Ectodermal cell (in vitro differentiated cells): ENCODE data around the gene SNRPD3.
"Not testable (repeated sequence)": the region's sequence is repeated elsewhere in the genome, so short reads cannot be mapped to it uniquely, and the experiment has no call there.

Experiments
- H3K27ac ChIP-seq: 2 replicates; pipeline ENCODE4 v1.7.0; 2013; ENCODE audit warnings: mild to moderate bottlenecking, low read depth, low read length; ENCODE audit not compliant: insufficient read depth, poor library complexity, severe bottlenecking
- H3K27me3 ChIP-seq: 2 replicates; pipeline ENCODE4 v1.7.0; 2013; ENCODE audit warnings: mild to moderate bottlenecking, low read length; ENCODE audit not compliant: insufficient read depth, control insufficient read depth, poor library complexity, severe bottlenecking
- H3K36me3 ChIP-seq: one replicate; pipeline ENCODE4 v1.7.0; 2013; ENCODE audit warnings: low read length; ENCODE audit not compliant: control insufficient read depth, insufficient read depth
- H3K4me1 ChIP-seq: one replicate; pipeline ENCODE4 v1.7.0; 2013; ENCODE audit warnings: low read length; ENCODE audit not compliant: control insufficient read depth, insufficient read depth
- H3K4me3 ChIP-seq: 2 replicates; pipeline ENCODE4 v1.7.0; 2013; ENCODE audit warnings: low read depth, low read length, control low read depth; ENCODE audit not compliant: insufficient read depth
- H3K9me3 ChIP-seq: 2 replicates; pipeline ENCODE4 v1.7.0; 2013; ENCODE audit warnings: mild to moderate bottlenecking, low read length, moderate library complexity; ENCODE audit not compliant: control insufficient read depth
- WGBS, 2 experiments: methylation state at CpG; one replicate each; pipeline ENCODE4 v1.1.7; 2013; ENCODE audit warnings: missing lambda C conversion rate in 2 of 2; 5-methylcytosine and 5-hydroxymethylcytosine counted together

Gene SNRPD3

DNA sequence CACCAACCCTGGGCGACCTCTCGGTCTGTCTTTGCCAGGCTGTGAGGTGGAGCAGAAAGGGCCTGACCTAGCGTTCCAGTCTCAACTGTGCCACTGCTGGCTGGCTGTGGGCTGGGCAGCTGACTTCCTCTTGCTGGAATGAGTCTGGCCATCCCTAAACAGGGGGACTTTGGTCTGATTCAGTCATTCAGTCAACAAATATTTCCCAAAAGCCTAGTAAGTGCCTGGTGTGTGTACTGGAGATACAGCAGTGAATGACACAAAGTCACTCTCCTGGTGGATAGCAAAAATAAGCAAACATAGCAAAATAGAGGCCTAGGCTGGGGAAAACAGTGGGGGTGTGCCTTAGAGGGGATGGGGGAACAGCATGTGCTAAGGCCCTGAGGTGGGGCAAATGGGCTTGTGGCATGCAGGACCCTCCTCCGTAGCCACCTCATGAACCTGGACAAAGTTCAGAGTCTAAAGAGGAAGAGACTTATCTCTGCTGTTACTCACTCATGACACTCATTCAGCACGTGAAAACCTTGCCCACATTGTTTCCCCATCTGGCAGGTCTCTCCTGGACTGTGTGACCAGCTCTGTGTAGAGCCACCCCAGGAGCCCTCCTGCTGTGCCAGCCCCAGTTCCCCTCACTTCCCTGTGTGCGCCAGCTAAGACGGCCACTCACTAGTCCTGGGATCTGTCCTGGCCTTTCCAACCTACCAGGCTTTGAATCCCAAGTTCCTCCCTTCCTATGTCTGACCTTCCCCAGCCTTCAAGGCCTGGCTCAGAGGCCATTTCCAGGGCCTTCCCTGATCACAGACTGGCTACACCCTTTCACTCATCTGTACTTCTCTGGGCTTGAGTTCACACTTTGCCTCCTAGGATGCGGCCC lies 5.5 kb upstream of the SNRPD3 start:
- H3K4me1 ChIP-seq: peaks cover 9% of the 10 kb centered on the region
- H3K36me3 ChIP-seq: peaks cover 6% of the 10 kb centered on the region
- no peaks in the 10 kb centered on the region for H3K27me3 ChIP-seq
- H3K4me3 ChIP-seq: no peak overlapping the region
- no peak overlapping the region for H3K27ac ChIP-seq
- 92 to 96% methylated on average over 8 of the region's 8 CpGs for WGBS, 2 experiments
- H3K9me3 ChIP-seq: no peaks in the 10 kb centered on the region

DNA sequence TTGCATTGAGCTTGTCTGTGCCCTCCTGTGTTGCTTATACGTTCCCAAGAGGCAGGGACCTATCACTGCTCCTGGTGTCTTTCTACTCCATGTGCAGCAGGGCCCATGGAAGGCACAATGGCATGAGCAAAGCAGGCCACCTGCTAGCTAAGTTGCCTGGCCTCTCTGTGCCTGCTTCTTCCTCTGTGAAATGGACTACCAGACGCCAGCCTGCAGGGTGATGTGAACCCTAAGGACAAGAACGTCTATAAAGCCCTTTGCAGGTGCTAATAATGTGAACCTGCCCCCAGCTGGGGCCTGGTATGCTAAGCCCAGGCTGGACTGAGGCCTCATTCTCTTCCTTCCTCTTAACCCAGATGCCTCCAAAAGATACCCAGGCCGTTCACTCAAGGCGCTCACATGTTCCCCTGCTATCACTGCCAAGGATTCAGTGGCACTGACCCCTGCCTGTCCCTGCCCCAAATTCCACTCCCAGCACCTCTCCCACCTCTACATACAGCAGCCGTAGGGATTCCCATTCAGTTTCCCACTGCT lies 4.8 kb upstream of the SNRPD3 start:
- Histone ChIP-seq H3K27ac (no peak overlapping the region), H3K4me3 (no peak overlapping the region), H3K4me1 (peaks cover 9% of the 10 kb centered on the region), H3K27me3 (no peaks in the 10 kb centered on the region), H3K9me3 (no peaks in the 10 kb centered on the region), H3K36me3 (peaks cover 6% of the 10 kb centered on the region)
- 88 to 91% methylated on average over 6 of the region's 6 CpGs for WGBS, 2 experiments

DNA sequence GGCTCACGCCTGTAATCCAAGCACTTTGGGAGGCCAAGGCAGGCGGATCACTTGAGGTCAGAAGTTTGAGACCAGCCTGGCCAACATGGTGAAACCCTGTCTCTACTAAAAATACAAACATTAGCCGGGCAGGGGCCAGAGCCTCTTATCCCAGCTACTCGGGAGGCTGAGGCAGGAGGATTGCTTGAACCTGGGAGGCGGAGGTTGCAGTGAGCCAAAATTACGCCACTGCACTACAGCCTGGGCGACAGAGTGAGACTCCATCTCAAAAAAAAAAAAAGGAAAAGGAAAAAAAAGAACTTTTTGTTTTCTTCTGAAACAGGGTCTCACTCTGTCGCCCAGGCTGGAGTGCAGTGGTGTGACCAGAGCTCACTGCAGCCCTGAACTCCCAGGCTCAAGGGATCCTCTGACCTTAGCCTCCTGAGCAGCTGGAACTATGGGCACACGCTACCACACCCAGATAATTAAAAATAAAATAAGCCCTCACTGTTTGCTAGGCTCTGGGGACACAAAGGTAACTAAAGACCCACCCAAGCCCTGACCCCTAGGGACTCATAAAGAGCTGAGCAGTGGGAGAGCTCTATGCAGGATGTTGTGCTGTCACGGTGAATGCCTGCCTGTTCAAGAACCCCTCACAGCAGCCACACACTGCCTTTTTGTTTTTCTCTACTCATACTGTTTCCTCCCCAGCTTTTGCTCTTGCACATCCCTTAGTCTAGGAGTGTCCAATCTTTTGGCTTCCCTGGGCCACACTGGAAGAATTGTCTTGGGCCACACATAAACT lies 3.1 kb upstream of the SNRPD3 start:
- not testable (repeated sequence) for H3K27ac ChIP-seq, H3K4me3 ChIP-seq, H3K9me3 ChIP-seq, H3K27me3 ChIP-seq, H3K36me3 ChIP-seq
- WGBS, 2 experiments: 89 to 91% methylated on average over 10 of the region's 10 CpGs
- H3K4me1 ChIP-seq: peaks cover 12% of the 10 kb centered on the region

DNA sequence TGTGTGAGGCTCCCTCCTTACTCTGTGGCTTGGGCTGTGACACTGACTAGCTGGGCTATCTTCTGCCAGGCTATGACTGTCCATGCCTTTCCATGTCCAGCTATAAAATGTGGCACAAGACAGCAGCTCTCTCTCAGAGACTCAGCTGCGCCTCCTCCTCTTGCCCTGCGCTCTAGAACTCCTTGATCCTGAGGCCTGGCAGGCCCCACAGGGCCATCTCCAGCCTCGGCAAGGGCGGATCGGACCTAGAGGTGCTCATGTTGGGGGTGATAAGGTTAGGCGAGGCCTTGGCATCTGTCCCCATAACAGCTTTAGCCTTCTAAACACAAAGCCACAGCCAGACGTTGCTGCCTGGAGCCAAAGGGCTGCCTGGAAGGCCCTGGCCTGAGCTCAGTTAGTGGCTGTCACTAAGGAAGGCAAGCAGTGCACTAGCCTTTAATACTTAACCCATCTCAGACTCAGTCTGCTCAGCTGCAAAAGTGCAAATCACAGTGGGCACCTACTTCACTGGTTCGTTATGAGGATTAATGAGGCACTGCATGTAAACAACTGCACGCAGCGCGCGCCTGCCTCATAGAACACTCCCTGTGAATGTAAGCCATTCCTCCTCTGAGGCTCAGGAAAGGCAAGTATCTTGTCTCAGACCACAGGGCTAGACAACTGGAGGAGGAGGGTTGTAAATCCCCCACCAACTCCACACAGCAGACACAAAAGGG lies 2.0 kb upstream of the SNRPD3 start:
- peak overlapping the region; percentile 92 for H3K4me3 ChIP-seq
- peaks cover 12% of the 10 kb centered on the region for H3K4me1 ChIP-seq
- no peaks in the 10 kb centered on the region for H3K27me3 ChIP-seq
- no peaks in the 10 kb centered on the region for H3K9me3 ChIP-seq
- 82 to 88% methylated on average over 11 to 12 of the region's 12 CpGs for whole genome bisulfite sequencing, 2 experiments
- no peak overlapping the region for H3K27ac ChIP-seq
- H3K36me3 ChIP-seq: peaks cover 15% of the 10 kb centered on the region

GRCh38 chr22:24554313-24555164 lies 1.3 kb upstream of the SNRPD3 start, which contains the start of gene GUCD1:
Gene GUCD1, minus strand, starts transcription at chr22:24555138. Its CDS starts 147 bp downstream, at chr22:24554991.
- H3K27me3 ChIP-seq: no peaks in the 10 kb centered on the region
- peaks cover 19% of the 10 kb centered on the region for H3K36me3 ChIP-seq
- 2% methylated on average over 64 of the region's 64 CpGs for WGBS, 2 experiments
- no peaks in the 10 kb centered on the region for H3K9me3 ChIP-seq
- peak within 1 kb of the TSS; percentile 92 for H3K4me3 ChIP-seq
- peaks cover 12% of the 10 kb centered on the region for H3K4me1 ChIP-seq
- peak within 1 kb of the TSS; percentile 83 for H3K27ac ChIP-seq

- Histone ChIP-seq H3K4me3 (no peak overlapping the region), H3K27ac (no peak overlapping the region), H3K9me3 (no peaks in the 10 kb centered on the region), H3K36me3 (peaks cover 19% of the 10 kb centered on the region), H3K4me1 (peaks cover 3% of the 10 kb centered on the region), H3K27me3 (no peaks in the 10 kb centered on the region)
- WGBS, 2 experiments: 93 to 95% methylated on average over 4 of the region's 4 CpGs
Measured at GRCh38 chr22:24559471-24559870, 3.7 kb downstream of the SNRPD3 start.

- H3K36me3 ChIP-seq: peaks cover 9% of the 10 kb centered on the region
- 94 to 98% methylated on average over 2 of the region's 2 CpGs for WGBS, 2 experiments
- no peaks in the 10 kb centered on the region for H3K4me1 ChIP-seq
- H3K4me3 ChIP-seq: no peak overlapping the region
- H3K9me3 ChIP-seq: no peaks in the 10 kb centered on the region
- no peaks in the 10 kb centered on the region for H3K27me3 ChIP-seq
- no peak overlapping the region for H3K27ac ChIP-seq
Measured at GRCh38 chr22:24563246-24563645, 7.4 kb downstream of the SNRPD3 start.

DNA sequence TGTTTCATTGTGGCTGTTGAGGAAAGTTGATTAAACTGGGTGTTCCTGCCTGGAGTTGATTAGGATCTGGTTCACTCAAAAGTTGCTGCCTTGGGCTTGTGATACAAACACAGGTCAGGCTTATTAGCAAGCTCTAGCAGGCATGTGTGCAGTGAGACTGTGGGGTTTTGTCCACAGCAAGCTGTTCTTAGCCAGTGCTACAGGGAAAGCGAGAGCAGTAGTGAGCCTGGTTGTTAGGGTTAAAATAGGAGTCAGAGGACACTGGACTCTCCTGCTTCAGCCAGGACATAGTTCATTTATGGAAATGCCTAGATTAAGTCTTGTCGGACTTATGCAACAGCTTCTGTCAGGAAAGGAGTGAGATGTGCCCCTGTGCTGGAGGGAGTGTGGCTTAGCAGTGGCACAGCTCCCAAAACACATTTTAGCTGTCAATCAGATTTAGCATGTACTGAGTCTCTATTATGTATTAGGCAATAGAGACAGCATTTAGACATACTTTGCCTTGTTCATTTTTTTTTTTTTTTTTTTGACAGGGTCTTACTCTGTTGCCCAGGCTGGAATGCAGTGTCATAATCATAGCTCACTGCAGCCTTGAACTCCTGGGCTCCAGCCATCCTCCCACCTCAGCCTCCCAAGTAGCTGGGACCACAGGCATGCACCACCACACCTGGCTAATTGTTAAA lies 8.7 kb downstream of the SNRPD3 start:
- Histone ChIP-seq H3K27me3 (no peaks in the 10 kb centered on the region), H3K36me3 (peaks cover 2% of the 10 kb centered on the region), H3K4me3 (no peak overlapping the region), H3K27ac (no peak overlapping the region), H3K9me3 (no peaks in the 10 kb centered on the region), H3K4me1 (no peaks in the 10 kb centered on the region)
- WGBS, 2 experiments: 93 to 98% methylated on average over 2 of the region's 2 CpGs

- Histone ChIP-seq H3K4me3 (no peak overlapping the region), H3K27ac (no peak overlapping the region), H3K9me3 (no peaks in the 10 kb centered on the region), H3K4me1 (no peaks in the 10 kb centered on the region), H3K36me3 (peaks cover 8% of the 10 kb centered on the region), H3K27me3 (no peaks in the 10 kb centered on the region)
- 91 to 95% methylated on average over 2 of the region's 2 CpGs for WGBS, 2 experiments
Measured at GRCh38 chr22:24565077-24565476, 9.3 kb downstream of the SNRPD3 start.
